Colonic mucosa (tissue), 4 donors: ENCODE results near the gene CES3. TPM values are rescaled to one million over a fixed set of nuclear protein-coding genes. Genes with fewer than 3 reads are reported as not detected.

Experiments
- DNase-seq: peaks from one replicate; pipeline ENCODE4 v3.0.0-alpha.2; 2020
- H3K27ac ChIP-seq: fragments of 200-600 bp; one replicate; pipeline ENCODE4 v1.8.0; 2021
- H3K27me3 ChIP-seq: fragments of 200-600 bp; one replicate; pipeline ENCODE4 v1.8.0; 2021
- H3K36me3 ChIP-seq: fragments of 200-600 bp; one replicate; pipeline ENCODE4 v1.8.0; 2021
- H3K4me1 ChIP-seq: fragments of 200-600 bp; one replicate; pipeline ENCODE4 v1.8.0; 2021; ENCODE audit warnings: mild to moderate bottlenecking
- H3K4me3 ChIP-seq: fragments of 200-600 bp; one replicate; pipeline ENCODE4 v1.8.0; 2021
- H3K9ac ChIP-seq, 2 donors: one replicate each; pipeline ENCODE4 v1.7.0; 2013; ENCODE audit warnings: control low read depth in 2 of 2, low read depth in 2 of 2, low read length in 2 of 2
- H3K9me3 ChIP-seq: fragments of 200-600 bp; one replicate; pipeline ENCODE4 v1.8.0; 2021
- CTCF ChIP-seq: fragments of 200-600 bp; IDR thresholded peaks from one replicate; pipeline ENCODE4 v1.8.0; 2022; ENCODE audit warnings: antibody characterized with exemption, mild to moderate bottlenecking
- intact Hi-C: fragments of 100-400 bp; cut with DNase I; formaldehyde crosslinking; loops from one replicate; pipeline ENCODE4 v1.14.1; 2022
- total RNA-seq, 2 donors: library from RNA; stranded (reverse); fragmentation: NEBNext Ultra II Directional in 1 of 2; extraction: Animal tissue kit (Norgen Biotek cat#: 25700) in 1 of 2; gene quantifications; one replicate each; pipeline ENCODE4 v1.2.1, GENCODE V29; 2021
- donor health status: healthy.
- donor health status: DM: no; HTN: no; CAD: no.
- donor health status: DM: no; HTN: no; CAD: no.

CES3 gene
- total RNA-seq, 2 donors from 2014 or later, result 136 to 169 TPM

GRCh38 chr16:67011274-67011673, 50.2 kb downstream of the CES3 start:
- Histone ChIP-seq H3K4me3 (no peak overlapping the region), H3K9me3 (no peaks in the 10 kb centered on the region), H3K4me1 (peaks cover 4% of the 10 kb centered on the region), H3K27ac (no peak overlapping the region), H3K36me3 (no peaks in the 10 kb centered on the region), H3K9ac (no peak overlapping the region), H3K27me3 (peaks cover 11% of the 10 kb centered on the region)
- intact Hi-C loops, result no loop called here
- no peak for TF ChIP-seq CTCF
- DNase-seq, result no peak

GRCh38 chr16:67013233-67013822, 52.3 kb downstream of the CES3 start:
- Histone ChIP-seq H3K9me3 (no peaks in the 10 kb centered on the region), H3K36me3 (no peaks in the 10 kb centered on the region), H3K27me3 (peaks cover 11% of the 10 kb centered on the region), H3K27ac (no peak overlapping the region), H3K9ac (peak overlapping the region; percentile 58 to 60), H3K4me1 (peaks cover 4% of the 10 kb centered on the region), H3K4me3 (peak overlapping the region; percentile 56)
- intact Hi-C loops, result no loop called here
- TF ChIP-seq CTCF, result no peak
- no peak for DNase-seq

DNA sequence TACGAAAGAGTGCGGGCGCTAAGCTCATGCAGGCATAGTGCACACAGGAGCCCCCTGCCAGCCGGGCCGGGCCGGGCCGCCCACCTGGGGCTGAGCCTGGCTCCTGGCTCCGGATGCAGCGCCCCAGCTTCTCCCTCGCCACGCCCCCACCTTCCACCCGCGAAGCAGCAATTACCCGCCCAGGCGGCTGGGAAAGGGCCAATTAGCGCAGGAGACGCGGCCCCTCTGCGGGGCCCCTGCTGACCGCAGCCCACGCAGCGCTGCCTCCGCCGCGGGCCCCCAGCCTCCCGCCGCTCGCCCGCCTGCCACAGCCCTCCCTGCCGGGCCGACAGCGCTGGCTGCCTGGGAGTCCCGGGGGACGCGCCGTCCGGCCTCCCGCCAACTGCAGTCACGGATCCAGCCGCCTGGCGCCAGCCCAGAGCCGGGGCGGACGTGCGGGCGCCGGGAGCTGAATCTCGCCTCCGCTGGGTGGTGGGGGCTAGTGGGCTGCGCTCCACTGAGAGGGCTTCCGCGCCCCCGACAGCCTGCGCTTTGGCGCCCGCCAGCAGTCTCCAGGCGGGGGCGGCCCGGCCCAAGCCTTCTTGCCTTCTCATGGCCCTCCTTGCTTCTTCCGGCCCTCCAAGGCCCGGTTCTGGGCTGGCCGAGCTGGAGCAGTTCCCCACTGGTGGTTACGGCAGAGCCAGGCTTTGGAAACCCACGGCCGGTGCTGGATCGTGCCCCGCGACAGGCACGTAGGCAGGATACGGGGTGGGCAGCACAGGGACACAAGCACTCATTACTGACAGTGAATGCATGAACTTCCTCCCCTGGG, 53.0 kb downstream of the CES3 start:
- no peaks in the 10 kb centered on the region for H3K36me3 ChIP-seq
- peak overlapping the region; percentile 58 to 60 for H3K9ac ChIP-seq
- intact Hi-C loops, result no loop called here
- peak overlapping the region; percentile 22 for H3K27ac ChIP-seq
- peaks cover 4% of the 10 kb centered on the region for H3K4me1 ChIP-seq
- H3K9me3 ChIP-seq, result no peaks in the 10 kb centered on the region
- H3K27me3 ChIP-seq, result peaks cover 11% of the 10 kb centered on the region
- TF ChIP-seq CTCF, result no peak
- peak overlapping the region; percentile 56 for H3K4me3 ChIP-seq
- peak; percentile 59 for DNase-seq

DNA sequence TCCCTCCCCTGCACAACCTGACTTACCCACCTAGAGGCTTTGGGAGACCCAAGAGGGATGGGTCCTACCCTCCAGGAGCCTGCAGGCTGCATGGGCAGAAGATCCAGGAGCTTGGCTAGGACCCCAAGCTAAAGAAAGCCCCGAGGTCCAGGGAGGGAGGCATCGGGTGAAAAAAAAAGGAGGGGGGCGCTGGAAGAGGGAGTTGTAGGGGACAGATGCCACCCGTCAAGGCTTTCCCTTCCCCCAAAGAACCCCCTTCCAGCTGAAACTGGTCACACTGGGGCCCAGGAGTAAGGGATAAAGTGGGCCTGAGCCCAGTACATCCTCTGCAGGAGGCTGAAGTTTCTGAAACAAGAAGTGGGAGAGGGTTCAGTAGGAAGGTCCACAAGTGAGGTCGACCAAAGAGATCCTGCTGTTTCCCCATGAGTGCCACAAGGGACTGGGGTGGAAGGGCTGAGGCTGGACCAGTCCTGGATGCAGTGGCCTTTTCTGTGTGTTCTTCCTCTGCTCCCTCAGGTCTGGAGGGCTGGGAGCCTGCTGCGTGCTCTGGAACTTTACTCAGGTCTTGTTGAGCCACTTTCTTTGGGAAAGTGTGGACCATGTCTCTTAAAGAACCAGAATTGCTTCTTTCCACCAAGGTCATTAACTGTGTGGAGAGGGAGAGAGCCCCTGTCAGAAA, 53.7 kb downstream of the CES3 start:
- DNase-seq, result no peak
- peaks cover 11% of the 10 kb centered on the region for H3K27me3 ChIP-seq
- H3K9ac ChIP-seq, result peak overlapping the region in 1 of 2 donors; percentile 60
- no peak overlapping the region for H3K27ac ChIP-seq
- intact Hi-C loops, result loop anchor here (5.0 kb wide), 1 partner anchor 143 kb away; the partner anchor contains the start of genes FBXL8 and TRADD
- peaks cover 4% of the 10 kb centered on the region for H3K4me1 ChIP-seq
- peak overlapping the region; percentile 56 for H3K4me3 ChIP-seq
- no peak for TF ChIP-seq CTCF
- H3K9me3 ChIP-seq, result no peaks in the 10 kb centered on the region
- H3K36me3 ChIP-seq, result no peaks in the 10 kb centered on the region

DNA sequence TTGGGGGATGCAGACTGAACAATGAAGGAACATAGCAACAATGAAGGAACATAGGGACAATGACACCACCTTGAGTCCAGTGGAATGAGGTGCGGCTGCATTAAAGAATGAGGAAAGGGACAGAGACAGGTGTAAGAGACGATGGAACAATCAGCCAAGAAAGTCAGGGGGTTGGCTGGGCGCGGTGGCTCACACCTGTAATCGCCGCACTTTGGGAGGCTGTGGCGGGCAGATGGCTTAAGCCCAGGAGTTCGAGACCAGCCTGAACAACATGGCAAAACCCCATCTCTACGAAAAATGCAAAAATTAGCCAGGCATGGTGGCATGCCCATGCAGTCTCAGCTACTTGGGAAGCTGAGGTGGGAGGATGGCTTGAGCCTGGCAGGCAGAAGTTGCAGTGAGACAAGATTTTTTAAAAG, 54.3 kb downstream of the CES3 start:
- Histone ChIP-seq H3K36me3 (no peaks in the 10 kb centered on the region), H3K9ac (no peak overlapping the region), H3K27ac (no peak overlapping the region), H3K4me1 (peaks cover 4% of the 10 kb centered on the region), H3K4me3 (no peak overlapping the region), H3K27me3 (peaks cover 11% of the 10 kb centered on the region), H3K9me3 (no peaks in the 10 kb centered on the region)
- no peak for TF ChIP-seq CTCF
- intact Hi-C loops, result loop anchor here (5.0 kb wide), 1 partner anchor 142 kb away; the partner anchor contains the start of genes FBXL8 and TRADD
- no peak for DNase-seq
